Measurements from ENCODE around the gene NCOA7.

Gene NCOA7

DNA sequence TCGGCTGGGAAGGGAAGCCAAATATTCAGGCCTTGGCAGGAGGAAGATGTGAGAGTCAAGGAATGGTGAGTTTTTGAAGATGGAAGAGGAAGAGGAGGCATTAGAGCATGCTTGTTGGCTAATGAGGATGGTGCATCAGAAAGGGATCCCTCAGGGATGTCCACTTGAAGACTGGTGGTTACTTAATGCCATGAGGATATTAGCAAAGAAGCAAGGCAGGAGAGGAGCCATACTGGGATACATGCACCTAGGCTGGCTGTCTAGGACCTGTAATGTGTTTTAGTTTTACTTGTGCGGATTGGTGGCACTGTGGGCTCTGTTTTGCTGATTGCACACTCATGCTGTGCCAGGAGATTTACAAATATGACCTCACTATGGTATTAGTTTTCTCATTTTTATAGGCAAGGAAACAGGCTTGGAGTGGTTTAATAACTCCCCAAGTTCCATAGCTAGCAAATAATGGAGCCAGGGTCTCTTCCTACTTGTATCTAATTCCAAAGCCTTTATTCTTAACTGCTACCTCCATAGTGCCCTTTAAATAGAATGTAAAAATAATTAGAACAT, 37.8 kb downstream of the NCOA7 start:
- H3K4me3 ChIP-seq (ENCODE audit: low read depth, low read length) = no peak overlapping the region
- DNase-seq (ENCODE audit: low read depth) = no peak
- no peak for TF ChIP-seq CTCF (conservative IDR thresholded peaks at IDR 0.05; ENCODE audit: low read depth, low read length)

DNA sequence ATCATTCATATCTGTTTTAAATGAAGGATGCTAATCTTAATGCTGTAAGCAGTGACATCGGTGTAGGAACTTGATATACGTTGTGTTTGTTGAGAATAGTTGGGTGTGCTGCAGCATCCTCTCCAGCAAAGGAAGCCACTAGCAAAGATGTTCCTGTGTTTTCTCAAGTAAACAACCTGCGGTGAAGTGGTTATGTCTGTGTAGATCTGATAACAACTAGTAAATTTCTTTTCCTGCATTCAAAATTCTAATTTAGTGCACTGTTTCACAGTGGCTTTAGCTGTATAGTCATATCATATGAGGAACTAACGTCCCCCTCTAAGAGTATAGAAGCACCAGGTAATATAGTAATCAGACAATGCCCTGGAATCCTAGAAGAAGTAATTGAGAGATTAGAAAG, 38.7 kb downstream of the NCOA7 start:
- no peak for DNase-seq (ENCODE audit: low read depth)
- H3K4me3 ChIP-seq (ENCODE audit: low read depth, low read length) = no peak overlapping the region
- no peak for TF ChIP-seq CTCF (conservative IDR thresholded peaks at IDR 0.05; ENCODE audit: low read depth, low read length)

- DNase-seq (ENCODE audit: low read depth) = no peak
- TF ChIP-seq CTCF (conservative IDR thresholded peaks at IDR 0.05; ENCODE audit: low read depth, low read length) = no peak
- H3K4me3 ChIP-seq (ENCODE audit: low read depth, low read length) = no peak overlapping the region
Observed at GRCh38 chr6:125831659-125832058, 40.9 kb downstream of the NCOA7 start.

DNA sequence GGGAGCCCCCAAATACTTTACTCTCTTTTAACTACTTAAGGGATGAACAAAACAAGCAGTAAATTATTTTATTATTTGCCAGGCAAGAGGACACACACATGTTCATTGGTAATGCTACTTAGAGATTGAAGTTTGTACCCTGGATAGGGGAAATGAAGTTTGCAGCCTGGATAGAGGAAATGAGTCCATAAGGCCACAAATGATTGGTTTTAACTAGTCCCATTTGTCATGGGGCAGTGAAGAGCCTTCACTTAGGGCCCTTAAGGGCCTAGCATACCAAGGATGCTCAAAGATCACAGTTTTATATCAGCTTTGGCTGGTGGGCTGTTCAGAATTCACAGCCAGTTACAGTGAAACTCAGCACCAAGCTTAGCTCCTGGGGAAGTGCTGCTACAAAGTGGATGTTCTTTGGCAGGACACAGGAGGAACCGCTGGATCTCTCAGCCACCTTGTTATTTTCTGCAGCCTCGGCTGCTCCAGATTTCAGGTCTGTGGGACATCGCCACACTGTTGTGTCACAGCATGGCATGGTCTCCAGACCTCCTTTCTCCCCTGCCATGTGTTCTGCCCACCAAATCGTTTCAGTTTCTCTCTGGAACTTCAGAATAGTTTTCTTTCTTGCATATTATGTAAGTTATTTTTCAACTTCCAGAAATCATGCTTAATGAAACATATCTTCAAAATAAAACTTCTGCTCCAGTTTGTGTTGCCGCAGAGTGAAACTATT, 41.8 kb downstream of the NCOA7 start:
- H3K4me3 ChIP-seq (ENCODE audit: low read depth, low read length) = no peak overlapping the region
- TF ChIP-seq CTCF (conservative IDR thresholded peaks at IDR 0.05; ENCODE audit: low read depth, low read length) = no peak
- no peak for DNase-seq (ENCODE audit: low read depth)

GRCh38 chr6:125834348-125834747, 43.6 kb downstream of the NCOA7 start:
- H3K4me3 ChIP-seq (ENCODE audit: low read depth, low read length) = no peak overlapping the region
- peak; percentile 46 for DNase-seq (ENCODE audit: low read depth)
- no peak for TF ChIP-seq CTCF (conservative IDR thresholded peaks at IDR 0.05; ENCODE audit: low read depth, low read length)

GRCh38 chr6:125835221-125835744, 44.5 kb downstream of the NCOA7 start:
- DNase-seq (ENCODE audit: low read depth) = peak; percentile 84
- no peak overlapping the region for H3K4me3 ChIP-seq (ENCODE audit: low read depth, low read length)
- TF ChIP-seq CTCF (conservative IDR thresholded peaks at IDR 0.05; ENCODE audit: low read depth, low read length) = no peak

GRCh38 chr6:125836466-125836865, 45.7 kb downstream of the NCOA7 start:
- DNase-seq (ENCODE audit: low read depth) = no peak
- no peak for TF ChIP-seq CTCF (conservative IDR thresholded peaks at IDR 0.05; ENCODE audit: low read depth, low read length)
- no peak overlapping the region for H3K4me3 ChIP-seq (ENCODE audit: low read depth, low read length)
